H9 (cell line): Measurements from ENCODE around the gene MAPKAPK3. TPM values are rescaled to one million over a fixed set of nuclear protein-coding genes. Genes with fewer than 3 reads are reported as not detected.

Source experiments
- DNase-seq: peaks from one replicate; pipeline ENCODE4 v3.0.0-alpha.2; 2017
- H2AFZ ChIP-seq: one replicate; pipeline ENCODE4 v1.6.1; 2013; ENCODE audit warnings: mild to moderate bottlenecking, low read length, control low read depth, moderate library complexity
- H2AK5ac ChIP-seq: 2 replicates; pipeline ENCODE4 v1.6.1; 2013; ENCODE audit warnings: low read length, control low read depth, mixed read lengths; ENCODE audit not compliant: insufficient read length
- H2BK120ac ChIP-seq: one replicate; pipeline ENCODE4 v1.6.1; 2013; ENCODE audit warnings: low read depth, mild to moderate bottlenecking, low read length, control low read depth, inconsistent platforms; ENCODE audit not compliant: poor library complexity, severe bottlenecking
- H2BK12ac ChIP-seq: 2 replicates; pipeline ENCODE4 v1.6.1; 2013; ENCODE audit warnings: low read length, control low read depth, mixed read lengths, low read depth; ENCODE audit not compliant: insufficient read length
- H2BK15ac ChIP-seq: 2 replicates; pipeline ENCODE4 v1.6.1; 2013; ENCODE audit warnings: low read depth, low read length, control low read depth
- H2BK20ac ChIP-seq: one replicate; pipeline ENCODE4 v1.6.1; 2013; ENCODE audit warnings: low read depth, mild to moderate bottlenecking, low read length, control low read depth, inconsistent platforms; ENCODE audit not compliant: poor library complexity, severe bottlenecking
- H2BK5ac ChIP-seq: 2 replicates; pipeline ENCODE4 v1.6.1; 2013; ENCODE audit warnings: low read length, control low read depth, mixed read lengths; ENCODE audit not compliant: insufficient read length
- H3K14ac ChIP-seq: 2 replicates; pipeline ENCODE4 v1.6.1; 2013; ENCODE audit warnings: low read length, control low read depth; ENCODE audit not compliant: insufficient read depth
- H3K18ac ChIP-seq: 2 replicates; pipeline ENCODE4 v1.6.1; 2013; ENCODE audit warnings: low read depth, mild to moderate bottlenecking, mixed read lengths, low read length, control low read depth; ENCODE audit not compliant: insufficient read length
- H3K23ac ChIP-seq: 2 replicates; pipeline ENCODE4 v1.6.1; 2013; ENCODE audit warnings: low read length, control low read depth, mixed read lengths, low read depth; ENCODE audit not compliant: insufficient read length
- H3K23me2 ChIP-seq: 2 replicates; pipeline ENCODE4 v1.6.1; 2013; ENCODE audit warnings: low read depth, mild to moderate bottlenecking, mixed read lengths, low read length, control low read depth; ENCODE audit not compliant: insufficient read length, poor library complexity, severe bottlenecking
- H3K27ac ChIP-seq: 2 replicates; pipeline ENCODE4 v1.5.1; 2013; ENCODE audit warnings: low read length, control low read depth, mixed read lengths, low read depth; ENCODE audit not compliant: insufficient read length
- H3K27me3 ChIP-seq: 2 replicates; pipeline ENCODE4 v1.6.1; 2013; ENCODE audit warnings: low read length, control low read depth, inconsistent platforms; ENCODE audit not compliant: insufficient read depth
- H3K4ac ChIP-seq: 2 replicates; pipeline ENCODE4 v1.6.1; 2013; ENCODE audit warnings: low read depth, mild to moderate bottlenecking, control low read depth, inconsistent platforms, low read length, moderate library complexity
- H3K4me1 ChIP-seq: 2 replicates; pipeline ENCODE4 v1.6.1; 2013; ENCODE audit warnings: low read length, control low read depth, inconsistent platforms; ENCODE audit not compliant: insufficient read depth
- H3K4me2 ChIP-seq: 2 replicates; pipeline ENCODE4 v1.6.1; 2013; ENCODE audit warnings: low read length, control low read depth, mixed read lengths; ENCODE audit not compliant: insufficient read length, insufficient read depth
- H3K56ac ChIP-seq: 2 replicates; pipeline ENCODE4 v1.6.1; 2013; ENCODE audit warnings: low read depth, mild to moderate bottlenecking, mixed read lengths, low read length, control low read depth; ENCODE audit not compliant: insufficient read length
- H3K79me1 ChIP-seq: 2 replicates; pipeline ENCODE4 v1.6.1; 2013; ENCODE audit warnings: low read depth, mild to moderate bottlenecking, moderate library complexity, low read length, control low read depth, inconsistent platforms; ENCODE audit not compliant: insufficient read depth, poor library complexity, severe bottlenecking
- H3K79me2 ChIP-seq: 2 replicates; pipeline ENCODE4 v1.6.1; 2013; ENCODE audit warnings: low read length, control low read depth, inconsistent platforms; ENCODE audit not compliant: insufficient read depth
- H3K9ac ChIP-seq: 2 replicates; pipeline ENCODE4 v1.6.1; 2013; ENCODE audit warnings: low read length, control low read depth, mixed read lengths; ENCODE audit not compliant: insufficient read length; ENCODE audit errors: extremely low read depth
- H3K9me3 ChIP-seq: one replicate; pipeline ENCODE4 v1.6.1; 2013; ENCODE audit warnings: low read depth, low read length, inconsistent platforms; ENCODE audit not compliant: control insufficient read depth
- H3T11ph ChIP-seq: one replicate; pipeline ENCODE4 v1.6.1; 2013; ENCODE audit warnings: mild to moderate bottlenecking, low read length, control low read depth, inconsistent platforms
- H4K20me1 ChIP-seq: one replicate; pipeline ENCODE4 v1.6.1; 2013; ENCODE audit not compliant: control insufficient read depth, insufficient read length, insufficient read depth
- H4K5ac ChIP-seq: 2 replicates; pipeline ENCODE4 v1.6.1; 2013; ENCODE audit warnings: low read depth, mild to moderate bottlenecking, mixed read lengths, low read length, control low read depth; ENCODE audit not compliant: insufficient read length
- H4K8ac ChIP-seq: replicated peaks from 2 replicates; pipeline ENCODE4 v1.6.1; 2013; ENCODE audit warnings: low read length, control low read depth, mixed read lengths, low read depth; ENCODE audit not compliant: insufficient read length
- H4K91ac ChIP-seq: 2 replicates; pipeline ENCODE4 v1.6.1; 2013; ENCODE audit warnings: low read depth, mild to moderate bottlenecking, moderate library complexity, mixed read lengths, low read length, control low read depth; ENCODE audit not compliant: insufficient read length
- H3K27ac Mint-ChIP-seq, 3 experiments: 2 replicates in 2 of 3; 3 replicates in 1 of 3; pipeline ENCODE4 v1.8.0; 2020 to 2021; ENCODE audit warnings: mixed read lengths in 3 of 3, mild to moderate bottlenecking in 1 of 3, moderate library complexity in 1 of 3
- H3K27me3 Mint-ChIP-seq: 2 replicates; pipeline ENCODE4 v1.8.0; 2021; ENCODE audit warnings: low read depth, mild to moderate bottlenecking, moderate library complexity, mixed read lengths
- H3K36me3 Mint-ChIP-seq, 3 experiments: 2 replicates in 2 of 3; 3 replicates in 1 of 3; pipeline ENCODE4 v1.8.0; 2020 to 2021; ENCODE audit warnings: low read depth in 3 of 3, mixed read lengths in 3 of 3; ENCODE audit not compliant: insufficient read depth in 1 of 3
- H3K4me1 Mint-ChIP-seq, 2 experiments: 2 replicates each; pipeline ENCODE4 v1.8.0; 2020; ENCODE audit warnings: mixed read lengths in 2 of 2
- H3K4me3 Mint-ChIP-seq, 2 experiments: 2 replicates in 1 of 2; 3 replicates in 1 of 2; pipeline ENCODE4 v1.8.0; 2020 to 2021; ENCODE audit warnings: mild to moderate bottlenecking in 2 of 2, mixed read lengths in 2 of 2, moderate library complexity in 1 of 2
- H3K9me3 Mint-ChIP-seq, 2 experiments: 2 replicates in 1 of 2; 3 replicates in 1 of 2; pipeline ENCODE4 v1.8.0; 2020; ENCODE audit warnings: mild to moderate bottlenecking in 2 of 2, mixed read lengths in 2 of 2, moderate library complexity in 1 of 2
- CTCF ChIP-seq: fragments of 200-600 bp; sonication (generic); conservative IDR thresholded peaks from 3 replicates; pipeline ENCODE4 v1.8.0; 2021; ENCODE audit warnings: antibody characterized with exemption, mild to moderate bottlenecking
- WGBS: extraction: QIAGEN DNeasy Blood & Tissue Kit; methylation state at CpG from one replicate; pipeline ENCODE4 v1.1.7; 2013; ENCODE audit warnings: missing lambda C conversion rate, low lambda C conversion rate, mixed read lengths; ENCODE audit not compliant: insufficient read length; ENCODE audit errors: extremely low coverage; 5-methylcytosine and 5-hydroxymethylcytosine counted together
- total RNA-seq: library from RNA; stranded (reverse); gene quantifications from 2 replicates; pipeline ENCODE4 v1.2.1, GENCODE V29; 2021

Gene MAPKAPK3
- total RNA-seq, 1 experiment from 2014 or later: 57.9 TPM

GRCh38 chr3:50612234-50612882 lies 4.6 kb upstream of the MAPKAPK3 start:
- peaks cover 23% of the 10 kb centered on the region for H3K23me2 ChIP-seq
- no peak overlapping the region for H2AFZ ChIP-seq
- DNase-seq: no peak
- Mint-ChIP-seq H3K27me3 (peaks cover 50% of the 10 kb centered on the region), H3K4me3 (peak overlapping the region; percentile 72 to 83), H3K4me1 (peaks cover 24 to 26% of the 10 kb centered on the region in 2 experiments), H3K9me3 (no peaks in the 10 kb centered on the region), H3K27ac (peak overlapping the region in 1 of 3 experiments; percentile 22; a peak in 1 of 7 replicates), H3K36me3 (peaks cover 0 to 1% (median 0%) of the 10 kb centered on the region in 3 experiments; a peak in 2 of 7 replicates)
- H3K79me1 ChIP-seq: no peaks in the 10 kb centered on the region
- H4K5ac ChIP-seq: no peak overlapping the region
- no CpG with 5 or more reads among the region's 29 CpGs for WGBS
- H2BK20ac ChIP-seq: no peak overlapping the region
- H2BK15ac ChIP-seq: no peak overlapping the region
- peaks cover 8% of the 10 kb centered on the region; the same call in 1 of the 2 replicates for H3K27me3 ChIP-seq
- TF ChIP-seq CTCF: no peak
- no peaks in the 10 kb centered on the region for H3K9me3 ChIP-seq
- no peak overlapping the region for H2BK5ac ChIP-seq
- H3T11ph ChIP-seq: no peak overlapping the region
- no peak overlapping the region for H3K27ac ChIP-seq
- peak overlapping the region; percentile 21 for H3K9ac ChIP-seq
- H3K18ac ChIP-seq: no peak overlapping the region
- no peak overlapping the region for H4K91ac ChIP-seq
- no peak overlapping the region for H2BK120ac ChIP-seq
- H3K23ac ChIP-seq: no peak overlapping the region
- peak overlapping the region; percentile 66 for H3K4me2 ChIP-seq
- no peak overlapping the region for H4K8ac ChIP-seq
- no peak overlapping the region for H3K56ac ChIP-seq
- no peaks in the 10 kb centered on the region for H3K4me1 ChIP-seq
- no peaks in the 10 kb centered on the region for H4K20me1 ChIP-seq
- H2AK5ac ChIP-seq: no peak overlapping the region
- no peak overlapping the region for H2BK12ac ChIP-seq
- no peaks in the 10 kb centered on the region for H3K79me2 ChIP-seq
- no peak overlapping the region for H3K14ac ChIP-seq
- no peak overlapping the region for H3K4ac ChIP-seq
